Endothelial cell of umbilical vein (primary cell): ENCODE results near the gene NEDD4L. TPM values are rescaled to one million over a fixed set of nuclear protein-coding genes. Genes with fewer than 3 reads are reported as not detected.

ENCODE experiments used
- BruUV-seq: library from RNA; stranded (reverse); fragments of 400-500 nt; replicated peaks from 2 replicates; lab custom pipeline; 2021; lab: Mats Ljungman, UMichigan
- CTCF ChIA-PET: fragments of 300-600, 350-600 bp; sonication (Branson Sonifier 250); formaldehyde crosslinking; loops from one replicate; lab custom pipeline; 2021; ENCODE audit warnings: antibody characterized with exemption, inconsistent platforms; lab: Charles Lee
- POLR2A ChIA-PET: fragments of 300-600, 350-600 bp; sonication (Branson Sonifier 250); formaldehyde crosslinking; loops from one replicate; lab custom pipeline; 2021; ENCODE audit warnings: antibody characterized with exemption, inconsistent platforms; lab: Charles Lee
- DNase-seq: peaks from one replicate; pipeline ENCODE4 v3.0.0-alpha.2; 2011; ENCODE audit warnings: low read depth, low spot score
- FAIRE-seq: peaks from 2 replicates; lab custom pipeline; 2011; peaks lifted over from hg19 to GRCh38; lab: Jason Lieb, UNC
- H2AFZ ChIP-seq: 2 replicates; pipeline ENCODE4 v1.6.0; 2012; ENCODE audit warnings: low read depth, low read length, control low read depth, inconsistent platforms
- H3K27ac ChIP-seq: 2 replicates; pipeline ENCODE4 v1.5.1; 2011; ENCODE audit warnings: low read depth, mild to moderate bottlenecking, control low read depth, low read length, moderate library complexity; ENCODE audit not compliant: insufficient read depth
- H3K27me3 ChIP-seq, 2 experiments: 2 replicates each; pipeline versions ENCODE4 v1.6.0 to v1.6.1; 2011; ENCODE audit warnings: low read length in 2 of 2, mixed read lengths in 1 of 2; ENCODE audit not compliant: control insufficient read depth in 2 of 2, insufficient read depth in 2 of 2
- H3K36me3 ChIP-seq, 2 experiments: 2 replicates in 1 of 2; 3 replicates in 1 of 2; pipeline ENCODE4 v1.5.1; 2011; ENCODE audit warnings: low read length in 2 of 2, mild to moderate bottlenecking in 1 of 2, moderate library complexity in 1 of 2; ENCODE audit not compliant: control insufficient read depth in 2 of 2, insufficient read depth in 2 of 2; ENCODE audit errors: extremely low read depth in 1 of 2
- H3K4me1 ChIP-seq: 3 replicates; pipeline ENCODE4 v1.5.1; 2011; ENCODE audit warnings: mild to moderate bottlenecking, low read length; ENCODE audit not compliant: control insufficient read depth, insufficient read depth; ENCODE audit errors: extremely low read depth
- H3K4me2 ChIP-seq: 2 replicates; pipeline ENCODE4 v1.6.1; 2011; ENCODE audit warnings: low read length, control low read depth, mixed read lengths; ENCODE audit not compliant: insufficient read depth
- H3K4me3 ChIP-seq, 3 experiments: fragments of 200-600 bp in 1 of 3; sonication (generic), shearing (Covaris generic) in 1 of 3; replicated peaks in 1 of 3; 2 replicates each; pipeline ENCODE4 v1.5.1; 2011 to 2016; ENCODE audit warnings: control low read depth in 3 of 3, low read length in 3 of 3, mild to moderate bottlenecking in 2 of 3, inconsistent platforms in 1 of 3, low read depth in 1 of 3, moderate library complexity in 1 of 3; ENCODE audit not compliant: insufficient read depth in 1 of 3
- H3K79me2 ChIP-seq: 2 replicates; pipeline ENCODE4 v1.6.0; 2012; ENCODE audit warnings: low read length, inconsistent platforms; ENCODE audit not compliant: control insufficient read depth, insufficient read depth
- H3K9ac ChIP-seq: replicated peaks from 2 replicates; pipeline ENCODE3; 2011; ENCODE audit warnings: low read length, control low read depth; ENCODE audit not compliant: insufficient read depth; ENCODE audit errors: extremely low read depth
- H3K9me1 ChIP-seq: replicated peaks from 3 replicates; pipeline ENCODE4 v1.6.0; 2011; ENCODE audit warnings: mild to moderate bottlenecking, low read length; ENCODE audit not compliant: control insufficient read depth, insufficient read depth; ENCODE audit errors: extremely low read depth
- H3K9me3 ChIP-seq: replicated peaks from 2 replicates; pipeline ENCODE4 v1.5.1; 2012; ENCODE audit warnings: low read length, inconsistent platforms; ENCODE audit not compliant: control insufficient read depth, insufficient read depth
- H4K20me1 ChIP-seq: replicated peaks from 2 replicates; pipeline ENCODE3; 2011; ENCODE audit warnings: mild to moderate bottlenecking, low read length; ENCODE audit not compliant: control insufficient read depth, insufficient read depth; ENCODE audit errors: extremely low read depth
- EZH2 ChIP-seq: IDR thresholded peaks from 2 replicates; pipeline ENCODE4 v1.6.1; 2012; ENCODE audit warnings: borderline replicate concordance, low read depth, mild to moderate bottlenecking, moderate library complexity, low read length, inconsistent platforms; ENCODE audit not compliant: severe bottlenecking
- FOS ChIP-seq: IDR thresholded peaks from 2 replicates; pipeline ENCODE4 v1.6.1; 2011; ENCODE audit warnings: mild to moderate bottlenecking, low read length, moderate library complexity, borderline replicate concordance; ENCODE audit not compliant: insufficient read depth
- GATA2 ChIP-seq: IDR thresholded peaks from 2 replicates; pipeline ENCODE4 v1.7.0; 2011; ENCODE audit warnings: low read depth, mild to moderate bottlenecking, moderate library complexity, mixed read lengths, low read length; ENCODE audit not compliant: insufficient read length, insufficient read depth
- JUN ChIP-seq: IDR thresholded peaks from 2 replicates; pipeline ENCODE4 v1.6.1; 2011; ENCODE audit warnings: borderline replicate concordance, low read depth; ENCODE audit not compliant: insufficient read length, insufficient read depth
- MAX ChIP-seq: IDR thresholded peaks from 2 replicates; pipeline ENCODE4 v1.6.1; 2011; ENCODE audit not compliant: insufficient read depth, insufficient read length
- MYC ChIP-seq: IDR thresholded peaks from one replicate; pipeline ENCODE4 v1.6.1; 2011; ENCODE audit warnings: mild to moderate bottlenecking, low read depth, low read length
- POLR2A ChIP-seq: IDR thresholded peaks from 2 replicates; pipeline ENCODE4 v1.6.1; 2012; ENCODE audit warnings: low read depth, mild to moderate bottlenecking, control low read depth, low read length
- POLR2AphosphoS5 ChIP-seq: IDR thresholded peaks from 2 replicates; pipeline ENCODE4 v1.6.1; 2012; ENCODE audit warnings: low read depth, mild to moderate bottlenecking, control low read depth, low read length, moderate library complexity; ENCODE audit not compliant: insufficient read depth
- dilution Hi-C: fragments of 300-500 bp; cut with MboI; formaldehyde crosslinking; loops from one replicate; pipeline ENCODE4 v1.15.0; 2019; ENCODE audit warnings: low sequenced_read_pairs; ENCODE audit not compliant: extremely low pct_ligation_motif_present
- intact Hi-C: fragments of 100-400 bp; cut with micrococcal nuclease; formaldehyde crosslinking; loops from one replicate; pipeline ENCODE4 v1.10.0; 2022
- polyA plus RNA-seq, 4 experiments: library from polyadenylated mRNA; depleted of rRNA in 3 of 4; stranded (reverse) in 3 of 4; unstranded in 1 of 4; fragments of >200 nt; gene quantifications; 2 replicates each; pipeline versions ENCODE4 v1.2.1 to v1.2.3, GENCODE V29; 2011 to 2012; ENCODE audit warnings: missing spikeins in 1 of 4
- total RNA-seq: library from RNA; stranded (reverse); gene quantifications from 2 replicates; pipeline ENCODE4 v1.2.3, GENCODE V29; 2021
- TF ChIP-seq, protein P1 (sequence below), 2 donors: IDR thresholded peaks; 1 replicate in 1 of 2; 2 replicates in 1 of 2; pipeline ENCODE4 v1.5.1; 2011; ENCODE audit warnings: low read length in 2 of 2, mild to moderate bottlenecking in 2 of 2, moderate library complexity in 2 of 2, control low read depth in 1 of 2, inconsistent platforms in 1 of 2, low read depth in 1 of 2; ENCODE audit not compliant: insufficient read depth in 1 of 2; ENCODE audit errors: extremely low read depth in 1 of 2

NEDD4L gene
- total and polyA plus RNA-seq, 2 donors (not counting 3 experiments of a cell fraction or from before 2014, with no cell fraction given): 20.5 to 78.9 TPM

- POLR2A ChIA-PET: no interaction called here
- H3K9me3 ChIP-seq: no peaks in the 10 kb centered on the region
- H3K4me2 ChIP-seq: no peak overlapping the region
- H4K20me1 ChIP-seq: no peaks in the 10 kb centered on the region
- H3K27me3 ChIP-seq: no peaks in the 10 kb centered on the region
- peak; percentile 67 for DNase-seq
- no peak overlapping the region for H3K4me3 ChIP-seq
- no TSS peak for BruUV-seq
- H3K9me1 ChIP-seq: no peaks in the 10 kb centered on the region
- no peak overlapping the region for H2AFZ ChIP-seq
- H3K36me3 ChIP-seq: no peaks in the 10 kb centered on the region
- TF ChIP-seq, protein P1, sequence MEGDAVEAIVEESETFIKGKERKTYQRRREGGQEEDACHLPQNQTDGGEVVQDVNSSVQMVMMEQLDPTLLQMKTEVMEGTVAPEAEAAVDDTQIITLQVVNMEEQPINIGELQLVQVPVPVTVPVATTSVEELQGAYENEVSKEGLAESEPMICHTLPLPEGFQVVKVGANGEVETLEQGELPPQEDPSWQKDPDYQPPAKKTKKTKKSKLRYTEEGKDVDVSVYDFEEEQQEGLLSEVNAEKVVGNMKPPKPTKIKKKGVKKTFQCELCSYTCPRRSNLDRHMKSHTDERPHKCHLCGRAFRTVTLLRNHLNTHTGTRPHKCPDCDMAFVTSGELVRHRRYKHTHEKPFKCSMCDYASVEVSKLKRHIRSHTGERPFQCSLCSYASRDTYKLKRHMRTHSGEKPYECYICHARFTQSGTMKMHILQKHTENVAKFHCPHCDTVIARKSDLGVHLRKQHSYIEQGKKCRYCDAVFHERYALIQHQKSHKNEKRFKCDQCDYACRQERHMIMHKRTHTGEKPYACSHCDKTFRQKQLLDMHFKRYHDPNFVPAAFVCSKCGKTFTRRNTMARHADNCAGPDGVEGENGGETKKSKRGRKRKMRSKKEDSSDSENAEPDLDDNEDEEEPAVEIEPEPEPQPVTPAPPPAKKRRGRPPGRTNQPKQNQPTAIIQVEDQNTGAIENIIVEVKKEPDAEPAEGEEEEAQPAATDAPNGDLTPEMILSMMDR (IDR thresholded peaks at IDR 0.05; ENCODE audit: extremely low read depth in 1 of 2, insufficient read depth in 1 of 2, low read depth in 1 of 2, low read length in 2 of 2): peak; percentile 75 to 77
- no peak for TF ChIP-seq FOS
- no peaks in the 10 kb centered on the region for H3K79me2 ChIP-seq
- H3K4me1 ChIP-seq: peaks cover 24% of the 10 kb centered on the region
- H3K9ac ChIP-seq: no peak overlapping the region
- no peak overlapping the region for H3K27ac ChIP-seq
- dilution Hi-C loops (no loop called here), intact Hi-C loops (loop anchor here (1.0 kb wide), 1 partner anchor 299 kb away; no protein-coding TSS in a partner anchor)
- peak; percentile 72 for FAIRE-seq
- CTCF ChIA-PET: interaction anchor here (0.6 to 1.9 kb wide), 42 partner anchors 8 to 343 kb away, joined by 3 to 17 read pairs (median 4); partner anchors contain the start of gene NEDD4L
Observed at GRCh38 chr18:58180738-58181353, 136.8 kb downstream of the NEDD4L start.

DNA sequence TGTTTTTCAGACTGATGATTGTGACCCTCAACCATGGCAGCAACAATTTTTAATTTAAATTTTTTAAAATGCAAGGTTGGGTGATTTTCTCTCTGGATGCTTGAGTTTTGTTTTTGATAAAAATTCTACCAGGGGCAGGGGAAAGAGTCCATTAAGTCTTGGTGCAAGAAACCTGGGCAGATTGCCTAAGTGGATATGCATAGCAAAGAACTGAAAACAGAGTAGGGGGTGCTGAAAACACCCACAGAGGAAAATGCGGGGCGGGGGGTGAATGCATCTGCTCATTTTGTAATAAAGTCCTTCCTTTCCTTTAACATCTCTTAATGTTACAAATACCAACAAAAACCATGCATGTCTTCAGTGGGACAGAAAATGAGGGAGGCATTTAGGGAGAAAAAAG is 138.0 kb downstream of the NEDD4L start:
- no peak for DNase-seq
- TF ChIP-seq GATA2 (no peak), JUN (no peak), EZH2 (no peak), POLR2AphosphoS5 (no peak), FOS (no peak), MAX (no peak), MYC (no peak), POLR2A (no peak)
- TF ChIP-seq, protein P1 (IDR thresholded peaks at IDR 0.05; ENCODE audit: extremely low read depth in 1 of 2, insufficient read depth in 1 of 2, low read depth in 1 of 2, low read length in 2 of 2): no peak
- BruUV-seq: no TSS peak
- dilution Hi-C loops: no loop called here
- intact Hi-C loops: no loop called here
- no peak overlapping the region for H2AFZ ChIP-seq
- no peak for FAIRE-seq
- no peaks in the 10 kb centered on the region for H3K79me2 ChIP-seq
- no peaks in the 10 kb centered on the region for H3K9me1 ChIP-seq
- no peak overlapping the region for H3K9ac ChIP-seq
- H3K9me3 ChIP-seq: no peaks in the 10 kb centered on the region
- no peak overlapping the region for H3K4me3 ChIP-seq
- CTCF ChIA-PET: interaction anchor here (0.6 to 1.9 kb wide), 13 partner anchors 10 to 223 kb away, joined by 3 to 17 read pairs (median 4); partner anchors contain the start of gene NEDD4L
- no peak overlapping the region for H3K27ac ChIP-seq
- no peaks in the 10 kb centered on the region for H3K36me3 ChIP-seq
- H3K27me3 ChIP-seq: no peaks in the 10 kb centered on the region
- H3K4me2 ChIP-seq: no peak overlapping the region
- H3K4me1 ChIP-seq: peaks cover 25% of the 10 kb centered on the region
- no peaks in the 10 kb centered on the region for H4K20me1 ChIP-seq
- POLR2A ChIA-PET: no interaction called here
